ENCODE results near the gene LRRC45.

The LRRC45 gene

DNA sequence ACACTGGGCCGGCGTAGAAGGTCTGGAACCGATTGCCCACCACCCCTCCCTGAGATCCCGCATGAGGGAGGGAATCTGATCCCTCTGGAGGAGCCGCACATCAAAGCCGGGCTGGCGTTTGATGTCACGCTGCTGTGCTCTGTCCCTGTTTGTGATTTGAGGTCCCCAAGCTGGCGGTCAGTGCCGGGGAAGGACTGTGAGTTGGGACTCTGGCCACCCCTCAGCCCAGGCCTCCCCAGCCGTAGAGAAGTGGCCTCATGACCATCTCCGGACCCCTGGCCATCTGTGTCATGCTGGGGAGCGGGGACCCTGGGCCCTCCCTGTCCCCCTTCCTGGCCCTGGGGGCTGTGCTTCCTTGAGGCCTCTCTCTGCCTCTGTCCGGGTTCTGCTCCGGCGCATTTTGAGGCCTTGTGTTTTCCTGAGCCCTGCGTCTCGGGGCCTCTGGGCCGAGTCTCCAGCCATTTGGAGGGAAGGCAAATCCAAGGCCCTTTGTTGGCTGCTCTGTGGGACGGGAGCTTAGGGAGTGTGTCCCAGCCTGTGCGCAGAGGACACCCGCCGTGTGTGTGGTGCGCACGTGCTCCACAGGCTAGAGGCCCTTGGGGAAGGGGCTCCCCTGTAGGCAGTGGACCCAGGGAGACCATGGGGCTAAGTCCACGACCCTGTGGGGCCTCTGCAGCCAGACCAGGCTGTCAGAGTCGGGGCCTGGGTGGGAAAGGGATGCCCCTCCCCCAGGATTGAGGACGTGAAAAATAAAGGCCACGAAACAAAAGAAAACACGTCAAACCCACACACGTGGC is 30.6 kb upstream of the LRRC45 start:
- Mint-ChIP-seq H3K27ac (peak overlapping the region; percentile 83 to 86 (median 86)), H3K9me3 (no peaks in the 10 kb centered on the region), H3K36me3 (ENCODE audit: low read depth) (peaks cover 18% of the 10 kb centered on the region), H3K27me3 (ENCODE audit: low read depth) (no peaks in the 10 kb centered on the region), H3K4me3 (peak overlapping the region in 1 of 3 experiments; percentile 14), H3K4me1 (peaks cover 28% of the 10 kb centered on the region)
- TF ChIP-seq, protein P1, sequence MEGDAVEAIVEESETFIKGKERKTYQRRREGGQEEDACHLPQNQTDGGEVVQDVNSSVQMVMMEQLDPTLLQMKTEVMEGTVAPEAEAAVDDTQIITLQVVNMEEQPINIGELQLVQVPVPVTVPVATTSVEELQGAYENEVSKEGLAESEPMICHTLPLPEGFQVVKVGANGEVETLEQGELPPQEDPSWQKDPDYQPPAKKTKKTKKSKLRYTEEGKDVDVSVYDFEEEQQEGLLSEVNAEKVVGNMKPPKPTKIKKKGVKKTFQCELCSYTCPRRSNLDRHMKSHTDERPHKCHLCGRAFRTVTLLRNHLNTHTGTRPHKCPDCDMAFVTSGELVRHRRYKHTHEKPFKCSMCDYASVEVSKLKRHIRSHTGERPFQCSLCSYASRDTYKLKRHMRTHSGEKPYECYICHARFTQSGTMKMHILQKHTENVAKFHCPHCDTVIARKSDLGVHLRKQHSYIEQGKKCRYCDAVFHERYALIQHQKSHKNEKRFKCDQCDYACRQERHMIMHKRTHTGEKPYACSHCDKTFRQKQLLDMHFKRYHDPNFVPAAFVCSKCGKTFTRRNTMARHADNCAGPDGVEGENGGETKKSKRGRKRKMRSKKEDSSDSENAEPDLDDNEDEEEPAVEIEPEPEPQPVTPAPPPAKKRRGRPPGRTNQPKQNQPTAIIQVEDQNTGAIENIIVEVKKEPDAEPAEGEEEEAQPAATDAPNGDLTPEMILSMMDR (IDR thresholded peaks at IDR 0.05; ENCODE audit: unreplicated experiment in 3 of 3), result no peak

DNA sequence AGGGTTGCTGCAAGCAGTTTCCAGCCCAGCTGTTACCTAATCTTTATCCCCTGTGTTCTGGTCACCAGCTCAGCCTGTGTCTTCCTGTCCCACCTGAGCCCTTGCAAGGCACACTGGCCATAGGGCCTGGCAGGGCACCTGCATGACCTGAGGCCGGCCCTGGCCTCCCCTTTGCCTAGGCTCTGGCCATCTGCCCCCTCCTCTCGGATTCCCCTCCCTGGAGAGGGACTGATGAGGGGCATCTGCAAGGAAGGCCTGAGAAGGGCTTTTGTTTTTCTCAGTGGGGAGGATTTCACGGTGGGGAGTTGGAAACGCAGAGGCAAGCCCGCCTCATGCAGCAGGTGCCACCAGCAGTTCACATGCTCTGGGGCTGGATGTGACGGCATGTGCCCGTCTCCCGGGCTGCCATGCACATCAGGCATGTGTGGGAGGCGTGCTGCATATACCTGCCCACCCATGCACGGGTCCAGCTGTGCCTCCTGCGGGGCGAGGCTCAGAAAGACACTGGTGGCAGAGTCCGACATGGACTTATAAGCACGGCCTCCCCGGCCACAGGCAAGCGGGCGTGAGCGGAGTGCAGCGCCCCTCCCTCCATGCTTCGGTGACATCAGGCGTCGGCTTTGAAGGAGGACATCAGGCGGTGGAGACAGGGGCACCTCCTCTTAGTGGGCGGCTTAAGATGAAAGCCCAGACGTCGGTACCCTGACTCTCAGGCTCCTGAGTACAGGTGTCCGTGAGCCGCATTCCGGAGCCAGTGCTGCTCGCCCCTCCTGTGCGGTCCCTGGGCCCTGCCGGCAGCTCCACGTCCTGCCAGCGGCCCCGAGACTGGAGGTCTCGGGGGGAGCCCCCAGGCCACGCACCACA is 29.1 kb upstream of the LRRC45 start:
- H3K27ac Mint-ChIP-seq, result peak overlapping the region in 1 of 3 experiments; percentile 74
- H3K36me3 Mint-ChIP-seq (ENCODE audit: low read depth), result peaks cover 23% of the 10 kb centered on the region
- TF ChIP-seq, protein P1 (IDR thresholded peaks at IDR 0.05; ENCODE audit: unreplicated experiment in 3 of 3), result no peak
- H3K4me1 Mint-ChIP-seq, result peaks cover 36% of the 10 kb centered on the region
- no peaks in the 10 kb centered on the region for H3K9me3 Mint-ChIP-seq
- H3K4me3 Mint-ChIP-seq, result peak overlapping the region in 1 of 3 experiments; percentile 36
- no peaks in the 10 kb centered on the region for H3K27me3 Mint-ChIP-seq (ENCODE audit: low read depth)

- H3K4me1 Mint-ChIP-seq, result peaks cover 38% of the 10 kb centered on the region
- no peak overlapping the region for H3K4me3 Mint-ChIP-seq
- H3K27ac Mint-ChIP-seq, result peak overlapping the region in 2 of 3 experiments; percentile 45 to 52
- TF ChIP-seq, protein P1 (IDR thresholded peaks at IDR 0.05; ENCODE audit: unreplicated experiment in 3 of 3), result no peak
- peaks cover 18% of the 10 kb centered on the region for H3K36me3 Mint-ChIP-seq (ENCODE audit: low read depth)
- H3K27me3 Mint-ChIP-seq (ENCODE audit: low read depth), result no peaks in the 10 kb centered on the region
- no peaks in the 10 kb centered on the region for H3K9me3 Mint-ChIP-seq
Observed at GRCh38 chr17:81994593-81995462, 28.3 kb upstream of the LRRC45 start.

DNA sequence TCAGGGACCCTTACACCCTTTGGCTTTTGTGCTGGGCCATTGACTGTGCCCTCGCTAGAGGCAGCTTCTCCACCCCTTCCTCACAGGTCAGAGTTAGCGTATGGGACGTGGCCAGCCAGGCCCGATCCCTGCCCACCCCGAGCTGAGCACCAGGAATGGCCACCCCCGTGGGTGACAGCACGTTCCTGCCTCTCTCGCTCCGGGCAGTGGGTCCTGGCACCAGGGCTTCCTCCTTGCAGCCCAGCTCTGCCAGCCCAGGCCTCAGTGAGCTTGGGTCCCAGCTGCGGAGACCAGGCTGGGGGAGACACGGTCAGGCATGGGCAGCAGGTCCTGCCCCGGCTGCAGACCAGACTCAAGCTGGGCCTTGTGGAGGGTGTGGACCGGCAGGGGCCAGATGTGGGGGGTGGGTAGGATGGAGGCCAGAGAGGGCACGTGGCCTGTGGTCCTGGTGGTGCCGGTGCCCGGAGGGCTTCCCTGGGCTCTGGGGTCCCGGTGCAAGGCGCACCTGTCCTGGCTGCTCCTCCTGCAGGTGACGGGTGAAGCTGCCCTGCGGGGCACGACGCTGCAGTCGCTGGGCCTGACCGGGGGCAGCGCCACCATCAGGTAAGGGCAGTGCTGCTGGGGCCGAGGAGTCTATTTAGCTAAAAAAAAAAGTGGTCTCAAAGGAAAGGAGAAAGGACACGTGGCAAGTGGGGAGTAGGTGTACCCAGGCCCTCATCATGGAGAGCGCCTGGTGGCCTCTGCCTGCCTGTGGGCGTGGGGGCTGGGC is 27.5 kb upstream of the LRRC45 start:
- H3K27ac Mint-ChIP-seq, result no peak overlapping the region
- TF ChIP-seq, protein P1 (IDR thresholded peaks at IDR 0.05; ENCODE audit: unreplicated experiment in 3 of 3), result no peak
- peaks cover 44% of the 10 kb centered on the region for H3K4me1 Mint-ChIP-seq
- no peak overlapping the region for H3K4me3 Mint-ChIP-seq
- H3K9me3 Mint-ChIP-seq, result no peaks in the 10 kb centered on the region
- H3K27me3 Mint-ChIP-seq (ENCODE audit: low read depth), result no peaks in the 10 kb centered on the region
- H3K36me3 Mint-ChIP-seq (ENCODE audit: low read depth), result peaks cover 11% of the 10 kb centered on the region

- H3K27me3 Mint-ChIP-seq (ENCODE audit: low read depth), result no peaks in the 10 kb centered on the region
- peaks cover 40% of the 10 kb centered on the region for H3K4me1 Mint-ChIP-seq
- H3K27ac Mint-ChIP-seq, result no peak overlapping the region
- TF ChIP-seq, protein P1 (IDR thresholded peaks at IDR 0.05; ENCODE audit: unreplicated experiment in 3 of 3), result no peak
- no peaks in the 10 kb centered on the region for H3K9me3 Mint-ChIP-seq
- no peak overlapping the region for H3K4me3 Mint-ChIP-seq
- H3K36me3 Mint-ChIP-seq (ENCODE audit: low read depth), result peaks cover 8% of the 10 kb centered on the region
Observed at GRCh38 chr17:81996232-81996756, 26.8 kb upstream of the LRRC45 start.
